Heart right ventricle (tissue), 16 donors: ENCODE data around the gene NMUR2. TPM values are rescaled to one million over a fixed set of nuclear protein-coding genes. Genes with fewer than 3 reads are reported as not detected.

Experiments
- ATAC-seq, 8 donors: fragments of 200-7000 bp; cut with Tn5 transposase; one replicate each; pipeline ENCODE4 v1.9.1; 2020; ENCODE audit warnings: mild to moderate bottlenecking in 8 of 8, moderate library complexity in 8 of 8, moderate number of reproducible peaks in 1 of 8
- DNase-seq, 2 donors: peaks; one replicate each; pipeline ENCODE4 v3.0.0-alpha.2; 2020
- H3K27ac ChIP-seq, 10 donors: fragments of 200-600 bp; sonication (generic) in 2 of 10; one replicate each; pipeline versions ENCODE4 v1.5.0 to v1.8.0; 2020 to 2022; ENCODE audit warnings: mild to moderate bottlenecking in 3 of 10
- H3K27me3 ChIP-seq, 7 donors: fragments of 200-600 bp; one replicate each; pipeline ENCODE4 v1.8.0; 2021 to 2022; ENCODE audit warnings: mild to moderate bottlenecking in 2 of 7
- H3K36me3 ChIP-seq, 9 donors: fragments of 200-600 bp; sonication (generic) in 1 of 9; one replicate each; pipeline versions ENCODE4 v1.5.0 to v1.8.0; 2020 to 2022; ENCODE audit warnings: mild to moderate bottlenecking in 2 of 9
- H3K4me1 ChIP-seq, 9 donors: fragments of 200-600 bp; sonication (generic) in 1 of 9; one replicate each; pipeline versions ENCODE4 v1.5.0 to v1.8.0; 2020 to 2022; ENCODE audit warnings: mild to moderate bottlenecking in 4 of 9
- H3K4me3 ChIP-seq, 10 donors: fragments of 200-600 bp; sonication (generic) in 2 of 10; one replicate each; pipeline versions ENCODE4 v1.5.0 to v1.8.0; 2020 to 2022; ENCODE audit warnings: mild to moderate bottlenecking in 7 of 10, moderate library complexity in 2 of 10
- H3K9me3 ChIP-seq, 11 donors: fragments of 200-600 bp in 10 of 11; sonication (generic) in 2 of 11; one replicate each; pipeline versions ENCODE4 v1.5.0 to v1.8.0; 2013 to 2022; ENCODE audit warnings: mild to moderate bottlenecking in 2 of 11, control low read depth in 1 of 11, moderate library complexity in 1 of 11
- CTCF ChIP-seq, 9 donors: fragments of 200-600 bp; sonication (generic) in 2 of 9; IDR thresholded peaks; one replicate each; pipeline versions ENCODE4 v1.5.0 to v1.8.0; 2021 to 2022; ENCODE audit warnings: antibody characterized with exemption in 9 of 9, mild to moderate bottlenecking in 5 of 9, moderate library complexity in 1 of 9
- WGBS, 2 donors: extraction: QIAGEN DNeasy Blood & Tissue Kit; methylation state at CpG; one replicate each; pipeline ENCODE4 v1.1.7; 2013; ENCODE audit warnings: inconsistent platforms in 1 of 2; 5-methylcytosine and 5-hydroxymethylcytosine counted together
- intact Hi-C, 10 donors: fragments of 100-400 bp; cut with DNase I; formaldehyde crosslinking; loops; one replicate each; pipeline versions ENCODE4 v1.11.1 to v1.14.2; 2022
- polyA plus RNA-seq, 2 donors: library from polyadenylated mRNA; stranded (reverse); fragments of 200-250 nt; gene quantifications; one replicate each; pipeline ENCODE4 v1.2.3, GENCODE V29; 2013
- total RNA-seq, 10 donors: library from RNA; stranded (reverse); fragmentation: NEBNext Ultra II Directional in 3 of 10; extraction: Animal tissue kit (Norgen Biotek cat#: 25700) in 3 of 10; gene quantifications; one replicate each; pipeline versions ENCODE4 v1.2.1 to v1.2.4, GENCODE V29; 2021 to 2023
- donor health status: Arrhythmogenic right ventricular cardiomyopathy.
- donor health status: ischemic (EF 13 %, LVEDD 7.1; RV severe dilation, severe dysfunction).
- donor health status: healthy with polysubstance abuse.
- donor health status: DM: no; HTN: yes; CAD: no.
- donor health status: DM: no; HTN: no; CAD: no.
- donor health status: ischemic (EF 25% LVEDD 6.9; RV normal size, moderate dysfunction).
- donor health status: ischemic (EF 25% LVEDD 5.7; RV mildly dilated, moderate dysfunction).
- donor health status: healthy.
- donor health status: DM: yes; HTN: yes; CAD: no.
- donor health status: Ischemic cardiomyopathy.
- donor health status: ischemic (EF 35%, LVEDD 5.7; RV mildly dilated, moderate dysfunction).
- donor health status: nonischemic (EF 11% LVEDD 7.7; RV severe dilation, severe dysfunction).
- donor health status: DM: yes; HTN: yes; CAD: no.
- donor health status: PGD.
- donor health status: ischemic (EF 29% LVEDD 5.4; RV normal size, mild dysfunction).
- donor health status: nonischemic (EF 23%, LVEDD 6.1; RV moderate dilation, normal function).

NMUR2 gene
- total and polyA plus RNA-seq, 12 donors, result 0.15 TPM; not detected in 11

- Histone ChIP-seq H3K27ac (no peak overlapping the region), H3K9me3 (peaks cover 0 to 15% (median 8%) of the 10 kb centered on the region in 11 donors), H3K36me3 (no peaks in the 10 kb centered on the region), H3K4me3 (no peak overlapping the region), H3K4me1 (peaks cover 0 to 4% (median 0%) of the 10 kb centered on the region in 9 donors), H3K27me3 (no peaks in the 10 kb centered on the region)
- intact Hi-C loops, result loop anchor here in 1 of 10 donors (10.0 kb wide), 1 partner anchor 116 kb away; no protein-coding TSS in a partner anchor
- WGBS, 2 donors, result 44 to 94% methylated on average over 1 of the region's 1 CpG
- no peak for TF ChIP-seq CTCF (IDR thresholded peaks at IDR 0.05)
- DNase-seq (no peak), ATAC-seq (no peak)
These were observed 16.5 kb downstream of the NMUR2 start for GRCh38 chr5:152388610-152389009.

DNA sequence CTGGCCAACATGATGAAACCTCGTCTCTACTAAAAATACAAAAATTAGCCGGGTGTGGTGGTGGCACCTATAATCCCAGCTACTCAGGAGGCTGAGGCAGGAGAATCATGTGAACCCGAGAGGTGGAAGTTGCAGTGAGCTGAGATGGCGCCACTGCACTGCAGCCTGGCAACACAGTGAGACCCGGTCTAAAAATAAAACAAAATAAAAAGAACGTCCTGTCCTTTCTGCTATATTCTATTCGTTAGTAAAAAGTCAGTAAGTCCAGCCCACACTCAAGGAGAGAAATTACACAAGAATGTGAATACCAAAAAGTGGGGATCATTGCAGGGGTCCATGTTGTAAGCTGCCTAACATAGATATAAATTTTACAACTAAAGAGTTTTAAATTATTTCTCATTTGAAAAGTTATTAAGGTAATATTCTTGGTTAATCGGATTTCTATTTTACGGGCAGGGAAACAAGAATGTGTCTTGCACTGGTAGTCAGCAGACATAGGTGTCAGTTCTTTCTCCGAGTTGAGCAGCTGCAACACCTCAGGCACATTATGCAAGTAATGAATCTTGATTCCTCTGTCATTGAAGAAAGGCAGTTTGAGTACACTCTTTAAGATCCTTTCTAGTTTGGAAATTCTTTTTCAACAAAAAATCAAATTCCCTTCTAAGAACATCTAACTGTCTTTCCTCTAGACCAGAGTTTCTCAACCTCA, 24.5 kb downstream of the NMUR2 start:
- Histone ChIP-seq H3K36me3 (no peaks in the 10 kb centered on the region), H3K9me3 (no peaks in the 10 kb centered on the region), H3K27ac (no peak overlapping the region), H3K27me3 (no peaks in the 10 kb centered on the region), H3K4me1 (peaks cover 0 to 17% (median 8%) of the 10 kb centered on the region in 9 donors), H3K4me3 (no peak overlapping the region)
- no peak for DNase-seq
- no peak for TF ChIP-seq CTCF (IDR thresholded peaks at IDR 0.05)
- 56 to 68% methylated on average over 10 of the region's 10 CpGs for WGBS, 2 donors
- intact Hi-C loops, result loop anchor here in 1 of 10 donors (10.0 kb wide), 1 partner anchor 124 kb away; no protein-coding TSS in a partner anchor
- ATAC-seq, result peak in 2 of 8 donors; percentile 71 to 82

GRCh38 chr5:152379331-152379730, 25.7 kb downstream of the NMUR2 start:
- Histone ChIP-seq H3K36me3 (no peaks in the 10 kb centered on the region), H3K4me1 (peaks cover 0 to 17% (median 8%) of the 10 kb centered on the region in 9 donors), H3K27me3 (no peaks in the 10 kb centered on the region), H3K9me3 (no peaks in the 10 kb centered on the region), H3K4me3 (no peak overlapping the region), H3K27ac (peak overlapping the region in 1 of 10 donors; percentile 23)
- peak in 2 of 9 donors; percentile 10 to 15 for TF ChIP-seq CTCF (IDR thresholded peaks at IDR 0.05)
- intact Hi-C loops, result loop anchor here in 6 of 10 donors (2.0 to 10.0 kb wide), 3 partner anchors 125 to 129 kb away; no protein-coding TSS in a partner anchor
- ATAC-seq (peak in 2 of 8 donors; percentile 42 to 49), DNase-seq (no peak)
- 56 to 60% methylated on average over 3 of the region's 3 CpGs for WGBS, 2 donors

DNA sequence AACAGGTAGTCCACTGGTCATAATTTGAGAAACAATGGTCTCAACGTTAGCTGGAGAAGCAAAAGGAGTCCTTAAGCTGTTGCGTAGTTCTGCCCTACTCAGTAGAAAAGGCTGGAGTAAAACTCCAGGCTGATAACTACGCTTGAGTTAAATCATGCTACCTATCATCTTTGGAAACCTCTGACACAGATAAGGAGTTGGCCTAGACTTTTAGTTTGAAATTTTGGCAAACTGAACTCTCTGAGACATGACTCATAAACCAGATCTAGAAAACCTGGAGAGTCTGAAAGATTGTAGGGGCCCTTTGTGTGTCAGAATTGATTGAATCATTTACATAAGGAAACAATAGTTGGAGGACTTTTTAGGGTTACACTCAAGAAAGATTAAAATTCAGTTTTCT, 26.3 kb downstream of the NMUR2 start:
- Histone ChIP-seq H3K4me1 (peaks cover 0 to 17% (median 8%) of the 10 kb centered on the region in 9 donors), H3K9me3 (no peaks in the 10 kb centered on the region), H3K4me3 (no peak overlapping the region), H3K27me3 (no peaks in the 10 kb centered on the region), H3K27ac (peak overlapping the region in 1 of 10 donors; percentile 23), H3K36me3 (no peaks in the 10 kb centered on the region)
- WGBS, 2 donors, result 30 to 58% methylated on average over 3 of the region's 3 CpGs
- TF ChIP-seq CTCF (IDR thresholded peaks at IDR 0.05), result no peak
- ATAC-seq, result peak in 1 of 8 donors; percentile 60
- no peak for DNase-seq
- intact Hi-C loops, result loop anchor here in 6 of 10 donors (2.0 to 10.0 kb wide), 3 partner anchors 126 to 130 kb away; no protein-coding TSS in a partner anchor
